Lower lobe of right lung (tissue), 2 donors: ENCODE measurements around the gene BMF. TPM values are rescaled to one million over a fixed set of nuclear protein-coding genes. Genes with fewer than 3 reads are reported as not detected.

Experiments used
- ATAC-seq, 2 donors: fragments of 200-7000 bp; cut with Tn5 transposase; one replicate each; pipeline ENCODE4 v1.9.1; 2020 to 2022; ENCODE audit warnings: mild to moderate bottlenecking in 2 of 2, moderate library complexity in 2 of 2
- DNase-seq: peaks from one replicate; pipeline ENCODE4 v3.0.0-alpha.2; 2020
- H3K27ac ChIP-seq: fragments of 200-600 bp; one replicate; pipeline ENCODE4 v1.8.0; 2022
- H3K27me3 ChIP-seq: fragments of 200-600 bp; one replicate; pipeline ENCODE4 v1.8.0; 2022; ENCODE audit warnings: low read depth
- H3K36me3 ChIP-seq: fragments of 200-600 bp; one replicate; pipeline ENCODE4 v1.8.0; 2022; ENCODE audit warnings: mild to moderate bottlenecking
- H3K4me1 ChIP-seq: fragments of 200-600 bp; one replicate; pipeline ENCODE4 v1.8.0; 2022
- H3K4me3 ChIP-seq: fragments of 200-600 bp; one replicate; pipeline ENCODE4 v1.8.0; 2022; ENCODE audit warnings: mild to moderate bottlenecking
- H3K9me3 ChIP-seq: fragments of 200-600 bp; one replicate; pipeline ENCODE4 v1.8.0; 2022
- CTCF ChIP-seq: fragments of 200-600 bp; IDR thresholded peaks from one replicate; pipeline ENCODE4 v1.8.0; 2022; ENCODE audit warnings: antibody characterized with exemption, mild to moderate bottlenecking
- intact Hi-C: fragments of 100-400 bp; cut with DNase I; formaldehyde crosslinking; loops from one replicate; pipeline ENCODE4 v1.11.0; 2022
- total RNA-seq: library from RNA; stranded (reverse); fragmentation: NEBNext Ultra II Directional; extraction: Animal tissue kit (Norgen Biotek cat#: 25700); gene quantifications from one replicate; pipeline ENCODE4 v1.2.1, GENCODE V29; 2021
- donor health status: DM: no; HTN: yes; CAD: no; lungs with severe emphysema.

Gene BMF
- total RNA-seq, 1 donor from 2014 or later = 17.2 TPM

DNA sequence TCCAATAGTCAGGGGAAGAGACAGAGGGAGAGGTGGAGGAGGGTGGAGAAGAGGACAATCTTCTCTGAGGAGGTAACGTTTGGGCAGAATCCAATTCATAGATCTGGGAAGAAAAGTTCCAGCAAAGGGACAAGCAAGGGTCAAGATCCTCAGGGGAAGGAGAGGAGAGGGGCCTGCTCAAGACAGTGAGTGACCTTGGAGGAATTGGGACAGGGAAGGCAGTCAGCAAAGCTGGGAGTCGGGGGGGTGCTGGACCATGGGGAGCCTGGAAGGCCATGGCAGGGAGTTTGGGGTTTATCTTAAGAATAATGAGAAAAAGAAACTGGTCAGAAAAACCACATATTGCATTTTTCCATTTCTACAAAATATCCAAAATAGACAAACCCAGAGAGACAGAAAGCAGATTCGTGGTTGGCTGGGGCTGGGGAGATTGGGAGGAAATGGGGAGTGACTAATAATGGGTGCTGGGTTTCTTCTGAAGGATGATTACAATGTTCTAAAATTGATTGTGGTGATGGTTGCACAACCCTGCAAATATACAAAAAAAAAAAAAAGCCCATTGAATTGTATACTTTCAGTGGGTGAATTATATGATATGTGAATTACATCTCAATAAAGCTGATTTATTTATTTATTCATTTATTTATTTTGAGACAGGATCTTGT, 50.1 kb downstream of the BMF start:
- Histone ChIP-seq H3K27ac (no peak overlapping the region), H3K9me3 (no peaks in the 10 kb centered on the region), H3K36me3 (peaks cover 9% of the 10 kb centered on the region), H3K4me1 (peaks cover 19% of the 10 kb centered on the region), H3K27me3 (no peaks in the 10 kb centered on the region), H3K4me3 (no peak overlapping the region)
- DNase-seq = no peak
- no peak for TF ChIP-seq CTCF
- no peak for ATAC-seq
- intact Hi-C loops = no loop called here

GRCh38 chr15:40055576-40056293, 52.9 kb downstream of the BMF start:
- TF ChIP-seq CTCF = no peak
- Histone ChIP-seq H3K27me3 (no peaks in the 10 kb centered on the region), H3K27ac (no peak overlapping the region), H3K4me1 (peaks cover 28% of the 10 kb centered on the region), H3K36me3 (peaks cover 9% of the 10 kb centered on the region), H3K4me3 (no peak overlapping the region), H3K9me3 (no peaks in the 10 kb centered on the region)
- intact Hi-C loops = no loop called here
- ATAC-seq = no peak
- DNase-seq = no peak

DNA sequence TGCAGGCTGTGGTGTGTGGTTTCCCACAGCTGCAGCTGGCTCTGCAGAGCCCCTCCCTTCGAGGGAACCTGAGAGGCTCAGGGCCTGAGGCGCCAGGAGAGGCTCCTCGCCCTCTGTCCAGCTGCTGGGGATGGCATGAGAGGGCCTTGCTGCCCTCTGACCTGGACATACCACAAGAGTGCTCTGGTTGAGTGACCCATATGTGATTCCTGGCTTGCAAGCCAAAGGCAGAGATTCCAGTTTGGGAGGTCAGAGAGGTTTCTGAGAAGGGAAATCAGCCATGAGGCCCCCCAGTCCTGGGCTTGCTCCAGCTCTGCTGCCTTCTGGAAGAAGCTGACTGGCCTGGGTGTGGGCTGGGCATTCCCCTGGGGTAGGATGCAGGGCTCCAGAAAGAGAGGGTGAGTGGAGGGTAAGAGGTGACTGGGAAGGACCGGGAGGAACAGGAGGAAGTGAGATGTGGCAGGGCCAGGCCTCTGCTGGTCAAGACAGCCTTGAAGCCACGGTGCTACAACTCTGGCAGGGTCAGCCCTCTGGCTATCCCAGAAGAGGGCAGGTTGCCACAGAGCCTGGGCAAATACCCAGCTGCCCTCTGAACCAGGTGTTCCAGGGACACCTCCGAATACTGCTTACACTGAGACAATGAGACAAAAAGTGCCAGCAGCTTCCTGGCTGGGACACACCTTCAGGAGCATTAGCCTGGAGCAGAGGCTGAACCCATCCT, 53.7 kb downstream of the BMF start:
- no peaks in the 10 kb centered on the region for H3K9me3 ChIP-seq
- H3K4me1 ChIP-seq = peaks cover 28% of the 10 kb centered on the region
- H3K36me3 ChIP-seq = peaks cover 9% of the 10 kb centered on the region
- H3K4me3 ChIP-seq = no peak overlapping the region
- DNase-seq = no peak
- no peak overlapping the region for H3K27ac ChIP-seq
- TF ChIP-seq CTCF = no peak
- peak; percentile 36 to 58 for ATAC-seq
- intact Hi-C loops = no loop called here
- H3K27me3 ChIP-seq = no peaks in the 10 kb centered on the region

DNA sequence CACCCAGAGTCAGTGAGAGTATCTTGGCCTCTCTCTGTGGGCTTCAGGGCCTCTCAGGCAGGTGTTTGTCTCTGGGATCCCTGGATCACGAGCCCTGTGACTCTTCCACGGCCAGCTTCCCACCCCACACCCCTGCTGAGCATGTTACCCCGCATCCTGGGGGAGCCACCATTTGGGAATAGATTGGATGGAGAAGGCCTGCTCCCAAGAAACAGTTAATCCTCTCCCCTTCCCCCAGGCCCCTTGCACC, 54.1 kb downstream of the BMF start:
- Histone ChIP-seq H3K27ac (no peak overlapping the region), H3K9me3 (no peaks in the 10 kb centered on the region), H3K36me3 (peaks cover 9% of the 10 kb centered on the region), H3K4me1 (peaks cover 29% of the 10 kb centered on the region), H3K4me3 (no peak overlapping the region), H3K27me3 (no peaks in the 10 kb centered on the region)
- intact Hi-C loops = no loop called here
- TF ChIP-seq CTCF = no peak
- ATAC-seq = no peak
- no peak for DNase-seq

DNA sequence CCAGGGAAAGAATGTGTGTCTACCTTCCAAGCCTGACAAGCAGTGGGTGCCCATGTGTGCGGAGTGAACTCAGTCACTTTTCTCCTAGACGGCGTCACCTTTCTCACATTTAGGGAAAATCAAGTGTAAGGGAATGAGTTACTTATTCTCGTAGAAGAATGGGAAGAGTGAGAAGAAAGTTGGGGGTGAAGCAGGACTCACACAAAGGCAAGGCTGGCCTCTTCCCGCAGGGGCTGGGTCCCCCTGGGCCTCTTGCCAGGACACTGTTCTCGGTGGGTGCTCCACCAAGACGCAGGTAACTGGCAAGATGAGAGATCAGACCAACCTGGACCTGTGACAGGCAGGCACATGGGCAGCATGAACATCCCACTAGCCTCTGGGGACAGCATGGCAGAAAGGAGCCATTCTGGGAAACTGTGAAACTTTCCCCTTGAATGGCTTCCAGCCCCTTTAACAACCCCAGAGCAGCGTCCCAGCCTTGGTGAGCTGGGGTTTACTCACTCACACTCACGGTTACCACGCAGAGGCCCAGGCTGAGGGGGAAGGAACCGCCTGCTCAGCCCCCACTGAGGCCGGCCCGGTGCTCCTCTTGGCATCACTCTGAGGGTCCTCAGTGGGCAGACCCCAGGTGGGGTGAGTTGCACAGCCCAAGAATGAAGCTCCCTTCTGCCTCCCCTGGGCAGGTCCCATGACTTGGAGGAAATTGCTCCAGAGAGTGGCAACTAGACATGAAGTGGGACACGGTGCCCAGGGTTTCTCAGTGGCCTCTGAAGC, 54.7 kb downstream of the BMF start:
- intact Hi-C loops = no loop called here
- Histone ChIP-seq H3K9me3 (no peaks in the 10 kb centered on the region), H3K36me3 (peaks cover 9% of the 10 kb centered on the region), H3K27ac (no peak overlapping the region), H3K4me1 (peaks cover 35% of the 10 kb centered on the region), H3K4me3 (no peak overlapping the region), H3K27me3 (no peaks in the 10 kb centered on the region)
- no peak for TF ChIP-seq CTCF
- DNase-seq = no peak
- no peak for ATAC-seq
